HG03342 (cell line): Measurements from ENCODE around the gene SPAG16.

ENCODE experiments used
- ATAC-seq: cut with Tn5 transposase; IDR thresholded peaks from one replicate; pipeline ENCODE4 v1.9.1; 2021; ENCODE audit warnings: mild to moderate bottlenecking, moderate library complexity; ENCODE audit not compliant: unreplicated experiment

SPAG16 gene

DNA sequence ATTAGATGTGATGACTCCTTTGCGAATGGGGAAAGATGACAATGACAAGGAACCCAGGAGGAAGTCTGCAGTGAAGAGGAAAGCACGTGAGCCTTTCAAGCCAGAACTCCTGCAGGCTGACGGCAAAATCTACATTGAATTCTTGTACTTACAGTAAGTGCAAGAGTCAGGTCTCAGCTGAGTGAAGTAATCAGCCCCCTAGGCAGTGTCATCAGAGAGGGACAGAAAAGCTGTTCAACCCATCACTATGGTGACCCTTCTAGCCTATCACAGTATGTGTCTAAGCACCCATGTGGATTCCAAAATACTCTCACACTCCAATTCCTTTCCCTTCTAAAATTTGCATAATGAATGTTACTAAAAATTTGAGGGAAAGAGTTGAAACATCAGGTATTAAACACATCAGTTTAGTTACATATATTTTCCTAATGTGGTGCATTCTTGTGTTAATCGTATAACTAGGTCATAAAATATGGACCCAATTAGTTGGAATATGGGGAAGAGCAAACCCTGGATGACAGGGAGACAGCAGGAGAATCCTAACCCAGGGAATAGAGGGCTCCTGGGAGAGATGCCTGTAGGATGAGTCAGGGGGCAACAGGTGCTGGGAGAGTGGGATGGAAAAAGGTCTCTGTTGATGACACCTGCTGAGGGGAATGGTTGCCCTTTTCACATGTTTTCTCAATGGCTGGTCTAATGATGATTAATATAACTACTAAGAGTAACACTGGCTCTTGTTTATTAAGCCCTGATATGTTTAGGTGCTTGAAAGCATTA is 1166.0 kb downstream of the SPAG16 start:
- no peak for ATAC-seq

DNA sequence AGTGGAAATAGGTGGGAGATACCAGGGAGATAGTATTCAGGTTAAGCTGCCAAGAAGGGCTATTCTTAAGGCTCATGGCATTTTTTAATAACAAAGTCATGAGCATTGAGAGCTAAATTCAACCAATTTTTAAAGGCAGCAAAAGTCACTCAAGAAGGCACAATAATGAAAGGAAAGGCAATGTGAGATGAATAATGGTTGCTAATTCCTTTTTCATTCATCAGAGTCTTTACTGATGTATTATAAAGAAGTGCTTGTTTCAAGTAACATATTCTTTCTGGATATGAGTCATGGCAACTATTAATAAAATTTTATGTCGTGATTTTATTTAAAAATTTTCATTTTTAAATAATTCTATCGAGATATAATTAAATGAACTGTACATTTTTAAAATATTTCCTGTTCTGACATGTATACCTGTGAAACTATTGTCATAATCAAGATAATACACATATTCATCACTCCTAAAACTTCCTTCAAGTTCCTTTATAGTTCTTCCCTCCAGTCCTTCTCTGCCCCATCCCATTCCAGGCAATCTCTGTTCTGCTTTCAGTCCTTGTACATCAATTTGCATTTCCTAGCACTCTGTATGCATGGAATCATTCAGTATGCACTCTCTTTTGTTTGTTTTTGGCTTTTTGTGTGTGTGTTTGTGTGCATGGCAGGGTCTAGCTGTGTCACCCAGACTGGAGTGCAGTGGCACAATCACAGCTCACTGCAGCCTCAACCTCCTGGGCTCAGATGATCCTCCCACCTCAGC is 1167.4 kb downstream of the SPAG16 start:
- ATAC-seq = no peak
